NT2/D1 (cell line): ENCODE data around the gene PARN.

Experiments used
- DNase-seq: peaks from one replicate; pipeline ENCODE4 v3.0.0-alpha.2; 2011; ENCODE audit warnings: low read depth, low spot score
- H3K27me3 ChIP-seq: 2 replicates; pipeline ENCODE4 v1.6.0; 2011; ENCODE audit warnings: mild to moderate bottlenecking; ENCODE audit not compliant: insufficient read length, insufficient read depth
- H3K36me3 ChIP-seq: 2 replicates; pipeline ENCODE4 v1.6.1; 2011; ENCODE audit warnings: mild to moderate bottlenecking, low read length, mixed read lengths; ENCODE audit not compliant: insufficient read depth, insufficient read length
- H3K4me1 ChIP-seq: 2 replicates; pipeline ENCODE4 v1.5.1; 2011; ENCODE audit not compliant: insufficient read depth, insufficient read length
- H3K4me3 ChIP-seq: 2 replicates; pipeline ENCODE4 v1.5.1; 2011; ENCODE audit warnings: low read depth; ENCODE audit not compliant: insufficient read length
- H3K9ac ChIP-seq: 2 replicates; pipeline ENCODE4 v1.6.0; 2011; ENCODE audit warnings: low read depth; ENCODE audit not compliant: insufficient read length
- H3K9me3 ChIP-seq: 2 replicates; pipeline ENCODE4 v1.5.1; 2011; ENCODE audit warnings: mild to moderate bottlenecking, low read length; ENCODE audit not compliant: insufficient read depth
- SUZ12 ChIP-seq: IDR thresholded peaks from 2 replicates; pipeline ENCODE4 v1.6.1; 2011; ENCODE audit not compliant: insufficient read length, insufficient read depth; ENCODE audit errors: extremely low read depth
- YY1 ChIP-seq: IDR thresholded peaks from 2 replicates; pipeline ENCODE4 v1.6.1; 2011; ENCODE audit not compliant: insufficient read length, insufficient read depth
- ZNF274 ChIP-seq: IDR thresholded peaks from 2 replicates; pipeline ENCODE4 v1.6.1; 2011; ENCODE audit warnings: mild to moderate bottlenecking, low read depth, low read length

PARN gene

DNA sequence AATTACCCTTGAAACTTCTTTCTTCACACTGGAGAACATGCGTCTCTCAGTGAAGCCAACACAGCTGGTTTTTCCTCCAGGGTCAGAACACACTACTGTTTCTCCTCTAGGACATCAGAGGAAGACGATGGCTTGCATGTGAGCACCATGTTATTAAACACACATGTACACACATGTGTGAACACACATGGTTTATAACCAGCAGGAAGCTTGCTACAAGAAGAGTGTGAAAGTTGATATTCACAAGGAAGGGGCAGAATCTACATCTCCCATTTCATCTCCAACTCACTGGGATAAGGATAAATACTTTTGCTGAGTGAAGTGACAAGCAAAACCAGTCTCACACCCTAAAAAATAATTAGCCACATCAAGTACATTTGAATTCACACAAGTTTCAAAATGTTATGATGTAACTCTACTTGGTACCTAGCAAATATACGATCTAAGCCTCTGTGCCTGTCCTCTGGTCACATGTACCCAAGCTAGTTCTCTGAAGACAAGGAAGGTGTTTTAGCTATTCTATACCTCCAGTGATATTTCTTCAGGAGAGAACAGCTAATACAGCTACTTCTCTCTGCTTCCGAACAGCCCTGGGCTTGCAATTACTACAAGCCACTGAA, 127.7 kb downstream of the PARN start:
- no peak for DNase-seq
- H3K4me1 ChIP-seq: peaks cover 15% of the 10 kb centered on the region
- no peak overlapping the region for H3K9ac ChIP-seq
- no peaks in the 10 kb centered on the region for H3K27me3 ChIP-seq
- no peak overlapping the region for H3K4me3 ChIP-seq
- no peaks in the 10 kb centered on the region for H3K9me3 ChIP-seq
- no peaks in the 10 kb centered on the region for H3K36me3 ChIP-seq
- TF ChIP-seq SUZ12 (no peak), ZNF274 (no peak), YY1 (no peak)

DNA sequence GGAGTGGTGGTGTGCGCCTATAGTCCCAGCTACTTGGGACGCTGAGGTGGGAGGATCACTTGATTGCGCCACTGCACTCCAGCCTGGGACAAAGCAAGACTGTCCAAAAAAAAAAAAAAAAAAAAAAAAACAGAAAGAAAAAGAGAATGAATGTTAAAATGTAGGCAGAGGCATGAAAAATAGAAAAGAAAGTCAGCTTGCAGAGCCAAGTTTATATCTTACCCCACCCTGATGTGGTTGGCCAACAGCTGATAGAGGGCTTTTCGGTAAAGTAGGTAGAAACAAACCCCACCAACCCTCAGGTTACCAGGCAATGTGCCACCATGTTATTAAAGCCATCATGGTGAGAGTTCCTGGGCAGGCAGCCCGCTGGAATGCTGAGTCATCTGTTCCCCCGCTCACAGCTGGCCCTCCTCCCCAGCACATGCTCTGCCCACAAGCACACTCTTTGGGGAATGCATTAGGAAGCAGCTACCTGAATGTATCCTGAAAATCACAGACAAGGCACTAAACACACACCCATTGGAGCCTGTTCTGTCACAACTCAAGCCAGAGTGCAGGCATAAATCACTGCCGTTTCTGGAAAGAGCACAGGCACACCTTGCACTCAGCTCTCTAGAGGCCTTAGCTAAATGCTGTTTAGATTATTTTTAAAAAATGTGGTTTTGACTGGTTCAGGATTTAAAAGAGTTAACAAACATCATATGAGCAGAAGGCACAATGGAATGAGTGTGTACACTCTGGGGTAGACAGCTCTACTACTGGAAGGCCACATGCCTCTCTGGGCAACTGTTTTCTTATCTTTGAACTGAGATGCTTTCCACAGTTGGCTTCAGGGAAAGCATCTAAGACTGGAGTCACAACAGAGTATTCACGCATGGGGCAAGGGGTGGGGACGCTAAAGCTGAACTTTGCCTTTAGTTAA, 128.5 kb downstream of the PARN start:
- peak; percentile 34 for TF ChIP-seq YY1
- no peak for TF ChIP-seq ZNF274
- H3K4me1 ChIP-seq: peaks cover 15% of the 10 kb centered on the region
- DNase-seq: peak; percentile 66

DNA sequence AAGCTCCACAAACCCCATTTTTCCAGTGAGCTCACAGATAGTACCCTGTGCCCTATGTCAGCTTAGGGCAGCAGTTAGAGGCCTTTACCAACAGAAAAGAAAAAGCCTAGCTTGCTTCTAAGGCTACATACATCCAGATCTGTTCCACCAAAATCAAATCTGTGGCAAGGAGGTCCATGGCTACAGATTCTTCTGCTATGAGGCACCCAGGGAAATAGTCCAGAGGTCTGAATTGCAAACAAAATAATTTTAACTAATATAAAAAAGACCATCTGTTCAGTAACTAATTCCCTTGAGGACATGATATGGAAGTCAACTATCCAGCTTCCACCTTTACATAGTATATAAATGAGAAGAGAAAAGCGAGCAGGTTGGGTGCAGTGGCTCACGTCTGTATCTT, 129.3 kb downstream of the PARN start:
- TF ChIP-seq YY1 (no peak), SUZ12 (no peak), ZNF274 (no peak)
- Histone ChIP-seq H3K4me3 (no peak overlapping the region), H3K4me1 (peaks cover 17% of the 10 kb centered on the region), H3K36me3 (no peaks in the 10 kb centered on the region), H3K27me3 (no peaks in the 10 kb centered on the region), H3K9me3 (no peaks in the 10 kb centered on the region), H3K9ac (no peak overlapping the region)
- no peak for DNase-seq

More for the DNA sequence above, 128.5 kb downstream of the PARN start:
- H3K9me3 ChIP-seq: no peaks in the 10 kb centered on the region
- no peak overlapping the region for H3K9ac ChIP-seq
- H3K36me3 ChIP-seq: no peaks in the 10 kb centered on the region
- H3K27me3 ChIP-seq: no peaks in the 10 kb centered on the region
- no peak overlapping the region for H3K4me3 ChIP-seq

DNA sequence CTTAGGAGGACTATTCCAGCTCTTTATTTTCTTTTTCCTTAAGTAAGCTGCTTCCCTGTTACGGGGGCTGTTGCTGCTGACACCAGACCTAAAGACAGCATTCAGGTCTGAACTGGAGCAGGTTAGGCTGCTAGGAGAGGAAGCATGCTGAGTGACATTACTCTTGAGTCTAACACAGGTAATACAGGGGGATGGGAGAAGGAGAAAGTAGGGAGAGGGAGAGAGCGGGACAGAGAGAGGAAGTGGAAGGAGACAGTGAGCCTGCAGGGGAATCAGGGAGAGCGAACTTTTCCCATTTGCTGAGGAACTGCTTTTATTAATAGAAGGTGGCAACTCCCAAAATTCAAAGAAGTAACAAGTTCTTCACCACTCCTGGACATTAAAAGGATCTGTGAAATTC, 130.9 kb downstream of the PARN start:
- no peaks in the 10 kb centered on the region for H3K36me3 ChIP-seq
- H3K9ac ChIP-seq: no peak overlapping the region
- DNase-seq: no peak
- H3K9me3 ChIP-seq: no peaks in the 10 kb centered on the region
- no peak overlapping the region for H3K4me3 ChIP-seq
- H3K4me1 ChIP-seq: peaks cover 18% of the 10 kb centered on the region
- H3K27me3 ChIP-seq: no peaks in the 10 kb centered on the region
- TF ChIP-seq YY1 (no peak), SUZ12 (no peak), ZNF274 (no peak)

DNA sequence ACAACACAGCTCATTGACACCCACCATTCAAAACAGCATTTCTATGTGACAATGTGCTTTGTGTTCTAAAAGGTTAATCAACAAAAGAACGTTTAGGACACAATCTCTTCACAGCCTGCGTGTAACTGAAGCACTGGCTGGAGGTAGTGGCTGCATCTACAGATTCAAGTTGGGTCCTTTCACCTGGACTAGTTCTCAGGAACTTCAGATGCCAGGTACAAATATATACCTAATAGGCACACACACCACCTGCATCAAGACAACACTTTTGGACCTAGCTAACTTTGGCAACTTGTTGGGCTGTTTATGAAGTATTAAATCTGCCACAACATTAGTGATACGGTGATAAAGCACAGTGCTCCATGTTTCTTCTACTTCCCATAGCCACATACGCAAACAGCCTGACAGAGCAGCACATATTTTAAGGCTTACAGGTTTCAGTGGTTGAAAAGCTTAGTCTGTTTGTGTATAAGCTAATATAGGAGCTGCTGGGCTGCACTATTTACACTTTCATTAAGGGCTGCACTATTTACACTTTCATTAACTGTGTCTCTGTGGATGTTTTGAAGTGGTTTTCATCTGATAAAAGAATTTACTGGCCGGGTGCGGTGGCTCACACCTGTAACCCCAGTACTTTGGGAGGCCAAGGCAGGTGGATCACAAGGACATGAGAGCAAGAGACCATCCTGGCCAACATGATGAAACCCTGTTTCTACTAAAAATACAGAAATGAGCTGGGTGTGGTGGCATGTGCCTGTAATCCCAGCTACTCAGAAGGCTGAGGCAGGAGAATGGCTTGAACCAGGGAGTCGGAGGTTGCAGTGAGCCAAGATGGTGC, 132.6 kb downstream of the PARN start:
- Histone ChIP-seq H3K9me3 (no peaks in the 10 kb centered on the region), H3K36me3 (no peaks in the 10 kb centered on the region), H3K4me3 (no peak overlapping the region), H3K9ac (no peak overlapping the region), H3K4me1 (peaks cover 15% of the 10 kb centered on the region), H3K27me3 (no peaks in the 10 kb centered on the region)
- TF ChIP-seq SUZ12: no peak
- no peak for DNase-seq

DNA sequence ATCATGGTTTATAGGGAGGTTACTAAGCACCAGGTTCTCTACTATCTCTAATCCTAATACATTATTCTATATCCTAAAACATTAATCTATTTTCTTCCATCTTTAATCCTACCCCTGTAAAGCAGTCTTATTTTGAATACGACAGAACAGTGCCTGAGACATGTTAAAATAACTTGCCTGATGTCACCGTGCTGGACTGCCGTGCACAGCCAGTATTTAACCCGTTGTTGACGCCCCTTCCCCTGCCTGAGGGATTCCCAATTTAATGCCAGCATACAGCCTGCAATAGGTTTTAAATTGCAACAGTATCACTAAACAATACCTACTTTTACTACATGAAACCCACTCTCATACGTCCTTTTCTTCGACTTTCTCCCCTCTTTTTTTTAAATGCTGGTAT, 133.3 kb downstream of the PARN start:
- Histone ChIP-seq H3K4me3 (no peak overlapping the region), H3K4me1 (peaks cover 13% of the 10 kb centered on the region), H3K9me3 (no peaks in the 10 kb centered on the region), H3K9ac (no peak overlapping the region), H3K36me3 (no peaks in the 10 kb centered on the region), H3K27me3 (no peaks in the 10 kb centered on the region)
- no peak for DNase-seq
- TF ChIP-seq YY1: no peak
- no peak for TF ChIP-seq ZNF274
- no peak for TF ChIP-seq SUZ12
